ENCODE data around the gene RNF186.

DNA sequence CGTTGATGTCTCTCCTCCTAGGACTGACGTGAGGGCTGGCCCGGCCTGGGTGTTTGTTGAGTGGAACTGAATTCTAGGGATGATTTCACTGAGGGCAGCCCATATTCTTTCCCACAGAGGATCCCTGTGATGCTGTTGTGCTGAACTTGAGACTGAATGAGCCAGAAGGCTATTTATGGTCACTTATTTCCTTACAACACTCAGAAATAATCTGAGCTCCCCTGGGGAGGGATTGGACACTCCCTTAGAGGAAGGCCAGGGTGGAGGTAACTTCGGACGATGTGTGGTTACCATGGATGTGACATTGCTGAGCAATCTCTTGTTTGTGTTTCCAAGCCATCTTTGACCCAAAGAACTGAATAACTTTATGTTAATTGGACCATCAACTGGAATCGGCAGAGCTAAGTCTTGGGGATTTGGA, 10.2 kb downstream of the RNF186 start:
- TF ChIP-seq, protein P1, sequence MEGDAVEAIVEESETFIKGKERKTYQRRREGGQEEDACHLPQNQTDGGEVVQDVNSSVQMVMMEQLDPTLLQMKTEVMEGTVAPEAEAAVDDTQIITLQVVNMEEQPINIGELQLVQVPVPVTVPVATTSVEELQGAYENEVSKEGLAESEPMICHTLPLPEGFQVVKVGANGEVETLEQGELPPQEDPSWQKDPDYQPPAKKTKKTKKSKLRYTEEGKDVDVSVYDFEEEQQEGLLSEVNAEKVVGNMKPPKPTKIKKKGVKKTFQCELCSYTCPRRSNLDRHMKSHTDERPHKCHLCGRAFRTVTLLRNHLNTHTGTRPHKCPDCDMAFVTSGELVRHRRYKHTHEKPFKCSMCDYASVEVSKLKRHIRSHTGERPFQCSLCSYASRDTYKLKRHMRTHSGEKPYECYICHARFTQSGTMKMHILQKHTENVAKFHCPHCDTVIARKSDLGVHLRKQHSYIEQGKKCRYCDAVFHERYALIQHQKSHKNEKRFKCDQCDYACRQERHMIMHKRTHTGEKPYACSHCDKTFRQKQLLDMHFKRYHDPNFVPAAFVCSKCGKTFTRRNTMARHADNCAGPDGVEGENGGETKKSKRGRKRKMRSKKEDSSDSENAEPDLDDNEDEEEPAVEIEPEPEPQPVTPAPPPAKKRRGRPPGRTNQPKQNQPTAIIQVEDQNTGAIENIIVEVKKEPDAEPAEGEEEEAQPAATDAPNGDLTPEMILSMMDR (IDR thresholded peaks at IDR 0.05) = no peak
- TF ChIP-seq POLR2AphosphoS5 (IDR thresholded peaks at IDR 0.05) = no peak

Data from gastroesophageal sphincter (tissue), 3 donors.